GM21619 (cell line): ENCODE data around the gene UBA1.

Experiments used
- ATAC-seq: cut with Tn5 transposase; IDR thresholded peaks from one replicate; pipeline ENCODE4 v1.9.1; 2021; ENCODE audit not compliant: unreplicated experiment

The UBA1 gene

GRCh38 chrX:47187106-47187677, 6.4 kb upstream of the UBA1 start:
- no peak for ATAC-seq

- no peak for ATAC-seq
Measured at GRCh38 chrX:47189906-47190305, 3.7 kb upstream of the UBA1 start.

- peak; percentile 63 for ATAC-seq
Measured at GRCh38 chrX:47190445-47191269, 3.0 kb upstream of the UBA1 start.

GRCh38 chrX:47191331-47191730, 2.3 kb upstream of the UBA1 start:
- ATAC-seq = no peak

- ATAC-seq = no peak
Measured at GRCh38 chrX:47191806-47192401, 1.7 kb upstream of the UBA1 start.

- ATAC-seq = no peak
Measured at GRCh38 chrX:47194194-47194787, 662 bp downstream of the UBA1 start.

- no peak for ATAC-seq
Measured at GRCh38 chrX:47196098-47196497, 2.5 kb downstream of the UBA1 start.

- ATAC-seq = no peak
Measured at GRCh38 chrX:47197526-47197925, 3.9 kb downstream of the UBA1 start.

- ATAC-seq = no peak
Measured at GRCh38 chrX:47198026-47198686, 4.5 kb downstream of the UBA1 start.

GRCh38 chrX:47198687-47199080, 5.1 kb downstream of the UBA1 start:
- ATAC-seq = no peak

GRCh38 chrX:47199286-47199685, 5.7 kb downstream of the UBA1 start:
- no peak for ATAC-seq

GRCh38 chrX:47200385-47201150, 6.9 kb downstream of the UBA1 start:
- no peak for ATAC-seq

GRCh38 chrX:47201345-47201944, 7.8 kb downstream of the UBA1 start:
- no peak for ATAC-seq

- ATAC-seq = no peak
Measured at GRCh38 chrX:47202316-47202715, 8.7 kb downstream of the UBA1 start.

GRCh38 chrX:47202877-47203276, 9.2 kb downstream of the UBA1 start:
- no peak for ATAC-seq

- ATAC-seq = no peak
Measured at GRCh38 chrX:47204970-47205369, 11.3 kb downstream of the UBA1 start.

GRCh38 chrX:47206316-47206715, 12.7 kb downstream of the UBA1 start:
- no peak for ATAC-seq

- no peak for ATAC-seq
Measured at GRCh38 chrX:47208108-47208507, 14.5 kb downstream of the UBA1 start.

- no peak for ATAC-seq
Measured at GRCh38 chrX:47209508-47210238, 16.0 kb downstream of the UBA1 start.
